Common myeloid progenitor, CD34-positive (primary cell): Measurements from ENCODE around the gene CDH23.
A peak's percentile ranks its signal among the peaks of the same experiment; 100 is the strongest.

Experiments
- CTCF ChIA-PET: fragments of 350-600 bp; sonication (Branson Sonifier 250); formaldehyde crosslinking; loops from one replicate; lab custom pipeline; 2021; ENCODE audit warnings: antibody characterized with exemption; lab: Charles Lee
- POLR2A ChIA-PET: fragments of 350-600 bp; sonication (Branson Sonifier 250); formaldehyde crosslinking; loops from one replicate; lab custom pipeline; 2021; ENCODE audit warnings: antibody characterized with exemption; lab: Charles Lee
- DNase-seq, 3 donors: peaks; one replicate each; pipeline versions ENCODE4 v3.0.0 to v3.0.0-alpha.2; 2013
- H3K27ac ChIP-seq, 2 experiments: 1 replicate in 1 of 2; 2 replicates in 1 of 2; pipeline ENCODE4 v1.7.0; 2013; ENCODE audit warnings: inconsistent platforms in 2 of 2, low read length in 2 of 2, mild to moderate bottlenecking in 2 of 2, low read depth in 1 of 2, moderate library complexity in 1 of 2; ENCODE audit not compliant: severe bottlenecking in 2 of 2, insufficient read depth in 1 of 2, poor library complexity in 1 of 2
- H3K27me3 ChIP-seq, 5 experiments: replicated peaks in 2 of 5; 1 replicate in 3 of 5; 2 replicates in 2 of 5; pipeline versions ENCODE4 v1.6.1 to v1.7.0; 2013; ENCODE audit warnings: low read length in 4 of 5, mild to moderate bottlenecking in 2 of 5, moderate library complexity in 2 of 5, inconsistent platforms in 1 of 5; ENCODE audit not compliant: insufficient read depth in 5 of 5, control insufficient read depth in 4 of 5
- H3K36me3 ChIP-seq, 4 experiments: 1 replicate in 2 of 4; 2 replicates in 2 of 4; pipeline versions ENCODE4 v1.6.1 to v1.7.0; 2013; ENCODE audit warnings: low read length in 3 of 4, control low read depth in 1 of 4, mild to moderate bottlenecking in 1 of 4; ENCODE audit not compliant: control insufficient read depth in 4 of 4, insufficient read depth in 4 of 4
- H3K4me1 ChIP-seq, 4 experiments: 1 replicate in 3 of 4; 2 replicates in 1 of 4; pipeline versions ENCODE4 v1.6.1 to v1.7.1; 2013; ENCODE audit warnings: low read length in 3 of 4, mild to moderate bottlenecking in 3 of 4, control low read depth in 1 of 4, inconsistent platforms in 1 of 4, moderate library complexity in 1 of 4; ENCODE audit not compliant: control insufficient read depth in 4 of 4, insufficient read depth in 4 of 4; ENCODE audit errors: control extremely low read depth in 1 of 4
- H3K4me3 ChIP-seq, 7 experiments: 1 replicate in 4 of 7; 2 replicates in 3 of 7; pipeline versions ENCODE4 v1.5.1 to v1.7.0; 2013; ENCODE audit warnings: mild to moderate bottlenecking in 7 of 7, low read length in 6 of 7, moderate library complexity in 6 of 7, inconsistent platforms in 2 of 7, low read depth in 2 of 7, control low read depth in 1 of 7; ENCODE audit not compliant: insufficient read depth in 4 of 7, control insufficient read depth in 1 of 7; ENCODE audit errors: extremely low read depth in 1 of 7
- H3K9me3 ChIP-seq, 5 experiments: 1 replicate in 4 of 5; 2 replicates in 1 of 5; pipeline versions ENCODE4 v1.6.1 to v1.7.1; 2013; ENCODE audit warnings: low read length in 4 of 5, mild to moderate bottlenecking in 2 of 5, inconsistent platforms in 1 of 5, low read depth in 1 of 5, moderate library complexity in 1 of 5; ENCODE audit not compliant: control insufficient read depth in 4 of 5, insufficient read depth in 2 of 5; ENCODE audit errors: control extremely low read depth in 1 of 5
- WGBS: methylation state at CpG from one replicate; pipeline ENCODE4 v1.1.5; 2013; ENCODE audit not compliant: insufficient coverage; 5-methylcytosine and 5-hydroxymethylcytosine counted together

CDH23 gene

DNA sequence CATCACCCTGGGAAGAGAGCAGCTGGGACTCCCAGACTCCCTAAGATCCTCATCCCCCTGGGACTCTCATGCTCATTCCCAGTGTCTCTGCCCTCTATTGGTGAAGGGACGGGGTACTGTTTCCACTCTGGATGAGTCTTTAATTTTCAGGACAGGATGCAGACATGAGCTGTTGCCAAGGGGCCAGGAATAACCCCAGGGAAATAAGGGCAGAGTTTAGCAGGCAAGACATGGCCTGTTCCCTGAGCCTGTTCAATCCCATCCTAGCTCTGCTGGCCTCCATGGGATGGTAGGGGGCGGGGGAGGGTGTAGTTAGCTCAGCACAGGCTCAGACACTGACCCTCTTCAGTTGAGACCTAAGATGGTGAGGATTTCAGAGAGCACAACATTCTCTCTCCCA is 308.9 kb downstream of the CDH23 start:
- Histone ChIP-seq H3K27ac (no peak overlapping the region), H3K4me1 (peaks cover 0 to 27% (median 9%) of the 10 kb centered on the region in 4 experiments), H3K4me3 (no peak overlapping the region), H3K36me3 (no peaks in the 10 kb centered on the region), H3K27me3 (no peaks in the 10 kb centered on the region), H3K9me3 (no peaks in the 10 kb centered on the region)
- CTCF ChIA-PET, result interaction anchor here (0.8 to 6.3 kb wide), 14 partner anchors 9 to 390 kb away, joined by 3 to 108 read pairs (median 5); no protein-coding TSS in a partner anchor
- 100% methylated on average over 1 of the region's 2 CpGs for WGBS
- no peak for DNase-seq
- POLR2A ChIA-PET, result no interaction called here

DNA sequence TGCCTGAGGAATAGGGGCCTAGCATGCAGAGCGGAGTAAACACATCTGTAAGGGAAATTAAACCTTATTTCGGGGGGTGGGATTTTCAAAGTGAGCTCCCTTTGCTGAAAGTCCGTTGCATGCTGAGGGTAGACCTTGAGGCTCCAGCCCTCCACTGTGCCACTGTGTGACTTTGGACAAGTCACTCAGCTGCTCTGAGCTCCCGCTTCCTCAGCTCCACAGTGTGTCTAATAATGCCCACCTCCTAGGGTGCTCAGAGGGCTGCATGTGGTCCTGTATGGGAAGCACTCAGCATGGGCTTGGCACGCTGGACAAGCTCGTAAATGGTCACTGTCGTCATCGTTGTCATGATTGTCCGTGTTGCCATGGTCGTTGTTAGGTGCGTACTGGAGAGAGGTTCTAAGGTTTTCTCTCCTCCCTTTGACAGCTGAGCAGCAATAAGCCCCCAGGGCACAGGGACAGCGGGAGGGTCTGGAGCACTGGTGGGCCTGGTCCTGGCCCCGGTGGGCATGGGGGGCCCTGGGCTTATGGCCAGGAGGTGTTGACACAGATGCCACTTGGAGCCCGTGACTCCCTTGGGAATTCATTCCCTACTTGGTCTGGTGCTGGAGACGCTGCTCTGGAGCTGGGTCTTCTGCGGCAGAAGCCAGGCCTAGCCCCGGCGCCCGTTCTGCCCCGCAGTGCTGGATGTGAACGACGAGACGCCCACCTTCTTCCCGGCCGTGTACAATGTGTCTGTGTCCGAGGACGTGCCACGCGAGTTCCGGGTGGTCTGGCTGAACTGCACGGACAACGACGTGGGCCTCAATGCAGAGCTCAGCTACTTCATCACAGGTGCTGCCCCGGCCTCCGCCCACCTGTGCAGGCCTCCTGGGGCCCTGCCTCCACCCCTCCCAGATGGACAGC is 309.7 kb downstream of the CDH23 start:
- WGBS, result 98% methylated on average over 33 of the region's 35 CpGs
- H3K4me3 ChIP-seq, result no peak overlapping the region
- DNase-seq, result no peak
- no peaks in the 10 kb centered on the region for H3K9me3 ChIP-seq
- peaks cover 0 to 33% (median 8%) of the 10 kb centered on the region in 4 experiments for H3K4me1 ChIP-seq
- no peaks in the 10 kb centered on the region for H3K27me3 ChIP-seq
- H3K36me3 ChIP-seq, result no peaks in the 10 kb centered on the region
- ChIA-PET CTCF (interaction anchor here (0.6 to 6.3 kb wide), 23 partner anchors 8 to 784 kb away, joined by 3 to 108 read pairs (median 5); partner anchors contain the start of genes SLC29A3 and VSIR), POLR2A (no interaction called here)
- H3K27ac ChIP-seq, result no peak overlapping the region

DNA sequence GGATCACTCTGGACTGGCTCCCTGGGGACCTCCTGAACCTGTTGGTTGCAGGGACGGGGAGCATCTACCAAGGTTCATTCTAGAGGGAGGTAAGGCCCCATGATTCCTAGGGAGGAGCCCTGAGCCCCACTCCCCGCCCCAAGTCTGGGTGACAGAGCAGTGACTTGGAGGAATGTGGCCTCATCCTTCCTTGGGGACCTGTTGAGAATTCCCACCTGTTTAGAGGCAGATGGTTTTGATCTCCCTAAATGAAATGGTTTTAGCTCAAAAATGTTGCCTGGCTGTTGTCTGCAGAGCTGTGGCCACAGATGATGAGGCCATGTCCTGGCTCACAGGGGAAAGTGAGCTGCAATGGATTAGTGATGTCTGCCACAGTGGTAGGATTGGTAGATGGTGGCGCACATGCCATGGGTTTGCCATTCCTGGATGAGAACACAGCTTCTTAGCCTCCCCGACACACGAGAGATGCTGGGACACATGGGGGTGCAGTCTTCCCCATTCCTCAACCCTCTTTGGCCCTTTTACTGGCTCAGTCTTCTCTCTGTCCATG is 310.6 kb downstream of the CDH23 start:
- DNase-seq, result no peak
- ChIA-PET POLR2A (no interaction called here), CTCF (interaction anchor here (0.9 to 6.3 kb wide), 23 partner anchors 10 to 393 kb away, joined by 3 to 108 read pairs (median 8); partner anchors contain the start of genes SLC29A3 and VSIR)
- Histone ChIP-seq H3K4me3 (no peak overlapping the region), H3K27me3 (no peaks in the 10 kb centered on the region), H3K9me3 (no peaks in the 10 kb centered on the region), H3K36me3 (no peaks in the 10 kb centered on the region), H3K4me1 (peaks cover 0 to 35% (median 8%) of the 10 kb centered on the region in 4 experiments), H3K27ac (no peak overlapping the region)
- 95% methylated on average over 3 of the region's 5 CpGs for WGBS

DNA sequence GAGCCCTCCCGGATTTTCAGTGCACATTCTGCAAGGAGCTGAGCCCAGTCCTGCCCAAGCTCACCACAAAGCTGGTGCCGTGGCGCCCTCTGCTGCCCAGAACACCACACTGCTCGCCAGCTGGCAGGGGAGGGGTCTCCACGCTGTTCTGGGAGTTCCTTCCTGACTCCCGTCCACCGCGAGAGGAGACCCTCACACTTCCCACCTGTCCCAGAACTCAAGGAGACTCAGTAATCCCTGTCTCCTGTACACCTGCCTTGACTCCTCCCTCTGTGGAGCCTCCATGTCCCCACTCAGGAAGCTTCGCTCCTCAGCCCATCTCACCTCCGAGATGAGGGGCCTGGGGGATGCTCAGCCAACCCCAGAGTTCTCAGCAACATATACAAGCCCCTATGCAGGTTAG is 311.6 kb downstream of the CDH23 start:
- no peaks in the 10 kb centered on the region for H3K36me3 ChIP-seq
- H3K4me1 ChIP-seq, result peaks cover 0 to 45% (median 17%) of the 10 kb centered on the region in 4 experiments
- ChIA-PET POLR2A (interaction anchor here (0.8 to 1.3 kb wide), 2 partner anchors 10 to 55 kb away, joined by 4 read pairs; no protein-coding TSS in a partner anchor), CTCF (interaction anchor here (0.9 to 6.3 kb wide), 37 partner anchors 7 to 425 kb away, joined by 3 to 108 read pairs (median 5); partner anchors contain the start of genes C10orf105, SLC29A3 and VSIR)
- no peaks in the 10 kb centered on the region for H3K27me3 ChIP-seq
- H3K27ac ChIP-seq, result no peak overlapping the region
- peak; percentile 41 to 54 (median 54) for DNase-seq
- H3K4me3 ChIP-seq, result no peak overlapping the region
- WGBS, result 19% methylated on average over 10 of the region's 10 CpGs
- no peaks in the 10 kb centered on the region for H3K9me3 ChIP-seq

DNA sequence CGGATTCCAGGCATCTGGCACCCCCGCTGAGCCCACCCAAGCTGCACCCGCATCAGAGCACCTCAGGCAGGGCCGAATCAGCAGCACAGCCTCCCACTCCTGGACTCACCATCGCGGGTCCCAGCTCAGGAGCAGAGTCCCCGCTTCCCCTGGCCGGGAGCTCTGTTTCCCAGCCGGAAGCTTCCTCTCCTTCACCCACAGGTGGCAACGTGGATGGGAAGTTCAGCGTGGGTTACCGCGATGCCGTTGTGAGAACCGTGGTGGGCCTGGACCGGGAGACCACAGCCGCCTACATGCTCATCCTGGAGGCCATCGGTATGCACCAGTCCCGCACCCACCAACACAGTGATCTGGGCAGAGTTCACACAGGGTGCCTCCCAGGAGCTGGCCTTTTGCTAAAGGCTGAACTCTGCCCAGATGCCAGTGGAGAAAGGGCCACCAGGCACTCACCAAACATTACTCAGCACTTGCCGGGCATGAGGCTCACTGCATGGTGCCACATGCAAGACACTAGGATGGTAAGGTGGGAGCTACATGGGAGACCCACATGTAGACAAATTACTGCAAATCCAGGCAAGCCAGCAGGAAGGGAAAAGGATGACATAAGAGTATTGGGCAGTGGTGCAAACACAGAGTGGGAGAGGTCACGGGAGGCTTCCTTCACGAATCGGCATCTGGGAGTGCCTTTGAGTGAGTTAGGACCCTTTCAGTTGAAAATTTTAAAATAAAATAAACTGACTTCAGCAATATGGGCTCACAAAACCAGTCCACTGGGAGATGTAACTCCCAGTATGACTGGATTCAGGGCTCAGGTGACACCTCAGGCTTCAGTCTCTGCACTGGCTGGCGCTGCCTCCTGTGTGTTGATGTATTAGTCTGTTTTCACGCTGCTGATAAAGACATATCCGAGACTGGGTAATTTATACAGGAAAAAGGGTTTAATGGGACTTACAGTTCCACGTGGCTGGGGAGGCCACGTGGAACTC is 312.5 kb downstream of the CDH23 start:
- DNase-seq, result no peak
- WGBS, result 84% methylated on average over 24 of the region's 28 CpGs
- no peak overlapping the region for H3K4me3 ChIP-seq
- H3K9me3 ChIP-seq, result no peaks in the 10 kb centered on the region
- POLR2A ChIA-PET, result interaction anchor here (1.3 kb wide), 1 partner anchor 11 kb away, joined by 4 read pairs; no protein-coding TSS in a partner anchor
- no peak overlapping the region for H3K27ac ChIP-seq
- H3K36me3 ChIP-seq, result no peaks in the 10 kb centered on the region
- H3K27me3 ChIP-seq, result no peaks in the 10 kb centered on the region
- peaks cover 4 to 54% (median 26%) of the 10 kb centered on the region in 4 experiments for H3K4me1 ChIP-seq
- CTCF ChIA-PET, result interaction anchor here (0.7 to 6.3 kb wide), 32 partner anchors 8 to 426 kb away, joined by 3 to 108 read pairs (median 5); partner anchors contain the start of genes SLC29A3 and VSIR

DNA sequence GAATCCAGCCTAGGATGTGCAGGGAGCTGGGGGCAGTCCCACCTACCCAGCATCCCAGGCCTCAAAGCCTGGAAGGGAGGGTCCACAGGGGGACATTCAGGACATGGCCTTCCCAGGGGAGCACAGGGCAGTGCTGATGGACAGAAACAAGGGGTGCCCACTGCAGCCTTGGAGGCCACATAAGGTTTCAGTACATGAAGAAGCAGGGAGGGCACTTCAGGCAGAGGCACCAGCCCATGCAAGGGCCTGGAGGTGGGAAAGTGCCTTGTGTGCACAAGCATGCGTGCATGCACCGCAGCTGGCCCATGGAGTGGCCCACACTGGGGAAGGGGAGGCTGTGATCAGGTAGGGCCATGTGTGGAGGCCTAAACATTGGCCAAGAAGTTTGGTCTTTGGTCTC is 313.8 kb downstream of the CDH23 start:
- Histone ChIP-seq H3K27me3 (no peaks in the 10 kb centered on the region), H3K4me3 (no peak overlapping the region), H3K9me3 (no peaks in the 10 kb centered on the region), H3K4me1 (peaks cover 7 to 67% (median 40%) of the 10 kb centered on the region in 4 experiments), H3K36me3 (no peaks in the 10 kb centered on the region), H3K27ac (no peak overlapping the region)
- no peak for DNase-seq
- CTCF ChIA-PET, result interaction anchor here (1.4 to 6.3 kb wide), 6 partner anchors 13 to 87 kb away, joined by 3 to 41 read pairs (median 26); partner anchors contain the start of gene VSIR
- POLR2A ChIA-PET, result interaction anchor here (0.8 kb wide), 1 partner anchor 101 kb away, joined by 4 read pairs; no protein-coding TSS in a partner anchor
- WGBS, result 94% methylated on average over 2 of the region's 2 CpGs
